GM12891 (cell line): ENCODE results near the gene IRX3.

Experiments used
- POLR2A ChIP-seq: IDR thresholded peaks from 2 replicates; pipeline ENCODE4 v1.6.1; 2011; ENCODE audit warnings: low read depth, low read length, control low read depth
- POLR2AphosphoS5 ChIP-seq: IDR thresholded peaks from 2 replicates; pipeline ENCODE4 v1.6.1; 2011; ENCODE audit warnings: low read depth, low read length, control low read depth
- POU2F2 ChIP-seq: IDR thresholded peaks from 2 replicates; pipeline ENCODE4 v1.6.1; 2011; ENCODE audit warnings: low read depth, mild to moderate bottlenecking, control low read depth, low read length, moderate library complexity
- SPI1 ChIP-seq: IDR thresholded peaks from 2 replicates; pipeline ENCODE4 v1.6.1; 2011; ENCODE audit warnings: low read depth, low read length, control low read depth
- TAF1 ChIP-seq: IDR thresholded peaks from 2 replicates; pipeline ENCODE4 v1.6.1; 2011; ENCODE audit warnings: low read depth, low read length, control low read depth

GRCh38 chr16:54289945-54290832 lies 3.6 kb upstream of the IRX3 start:
- no peak for TF ChIP-seq POLR2AphosphoS5
- no peak for TF ChIP-seq POLR2A
- TF ChIP-seq TAF1, result no peak
- no peak for TF ChIP-seq SPI1
- TF ChIP-seq POU2F2, result no peak
